Tongue (tissue), 2 donors: ENCODE results near the gene CBX8. TPM values are rescaled to one million over a fixed set of nuclear protein-coding genes. Genes with fewer than 3 reads are reported as not detected.
A peak's percentile ranks its signal among the peaks of the same experiment; 100 is the strongest.

Source experiments
- DNase-seq: peaks from one replicate; pipeline ENCODE4 v3.0.0-alpha.2; 2015
- total RNA-seq: library from RNA; depleted of rRNA; stranded (reverse); fragments of >200 nt; gene quantifications from one replicate; pipeline ENCODE4 v1.2.3, GENCODE V29; 2014

Gene CBX8
- total RNA-seq, 1 donor from 2014 or later, result 6.5 TPM

- DNase-seq, result no peak
Observed at GRCh38 chr17:79804856-79805696, 8.2 kb upstream of the CBX8 start.

DNA sequence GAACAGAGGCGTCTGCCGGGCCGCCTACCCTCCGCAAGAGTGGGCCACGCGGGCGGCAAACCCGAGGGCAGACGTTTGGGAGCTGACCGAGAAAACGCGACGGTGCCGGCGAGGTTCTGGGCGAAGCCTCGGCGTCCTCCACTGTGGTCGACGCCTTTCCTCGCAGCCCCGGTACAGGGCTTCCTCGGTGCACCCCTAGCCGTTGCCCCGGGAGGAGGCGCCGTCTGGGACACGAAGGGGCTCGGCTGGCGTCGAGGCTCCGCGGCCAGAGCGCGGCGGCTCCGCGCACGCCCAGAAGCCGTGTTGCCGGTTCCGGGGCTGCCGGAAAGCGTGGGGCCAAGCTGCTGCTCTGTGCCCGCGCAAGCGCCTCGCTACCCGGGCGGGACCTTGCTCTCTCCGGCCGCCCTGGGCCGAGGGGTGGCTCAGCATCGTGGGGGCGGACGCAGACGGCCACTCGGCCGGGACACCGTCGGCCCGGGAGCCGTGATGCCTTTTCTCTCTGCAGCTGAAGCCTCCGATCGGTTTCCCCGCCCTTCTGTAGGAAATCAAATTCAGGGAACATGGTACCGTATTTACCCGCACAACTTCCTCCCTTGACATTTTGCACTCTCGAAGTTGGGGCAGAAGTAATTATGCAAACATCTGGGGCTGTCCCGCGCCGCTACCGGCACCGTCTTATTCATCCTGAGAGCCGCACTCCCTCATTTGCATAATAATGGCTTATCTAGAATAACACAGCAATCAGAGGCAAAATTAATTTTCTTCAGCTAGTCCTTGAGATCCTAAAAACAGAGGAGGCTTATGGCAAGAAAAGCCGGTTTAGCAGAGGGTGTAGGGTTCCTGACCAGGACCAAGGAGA lies 7.3 kb upstream of the CBX8 start:
- DNase-seq, result no peak

GRCh38 chr17:79803421-79803996 lies 6.6 kb upstream of the CBX8 start:
- no peak for DNase-seq

- DNase-seq, result no peak
Observed at GRCh38 chr17:79802736-79803420, 6.0 kb upstream of the CBX8 start.

- DNase-seq, result no peak
Observed at GRCh38 chr17:79802039-79802735, 5.3 kb upstream of the CBX8 start.

- no peak for DNase-seq
Observed at GRCh38 chr17:79801156-79802038, 4.5 kb upstream of the CBX8 start.

GRCh38 chr17:79800325-79801155 lies 3.7 kb upstream of the CBX8 start:
- peak; percentile 80 for DNase-seq

DNA sequence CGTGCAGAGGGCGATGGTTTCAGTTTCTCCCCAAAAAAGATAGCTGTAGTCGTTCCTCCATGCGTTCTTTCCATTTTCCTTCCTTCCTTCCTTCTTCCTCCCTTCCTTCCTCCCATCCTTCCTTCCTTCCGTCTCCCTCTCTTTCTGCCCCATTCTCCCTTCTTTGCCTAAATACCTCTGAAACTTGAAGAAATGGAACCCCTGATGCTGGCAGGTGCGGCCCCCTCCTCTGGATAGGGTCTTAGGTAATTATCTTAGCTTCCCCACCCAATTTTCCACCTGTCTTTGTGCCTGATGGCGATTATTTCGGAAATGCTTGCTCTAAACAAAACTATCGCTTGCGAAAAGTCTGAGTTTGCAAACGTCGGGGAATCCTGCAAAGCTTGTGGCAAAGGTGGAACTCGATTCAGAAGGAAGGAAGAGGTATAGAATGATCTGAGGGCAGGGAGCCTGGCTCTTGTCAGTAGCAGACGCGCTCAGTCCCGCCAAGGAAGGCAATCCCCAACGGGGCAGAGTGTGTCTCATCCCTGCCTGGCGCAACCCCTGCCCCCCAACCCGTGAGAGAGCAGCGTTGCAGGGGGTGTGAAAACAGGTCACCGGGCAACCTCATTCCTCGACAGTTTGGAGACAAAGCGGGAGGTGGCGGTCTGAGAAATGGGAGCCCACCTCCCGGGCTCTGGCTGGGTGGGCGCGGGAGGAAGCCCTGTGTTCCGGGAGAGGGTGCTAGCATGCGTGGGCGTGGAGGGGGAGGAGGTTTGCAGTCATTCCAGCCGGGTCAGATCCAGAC lies 2.9 kb upstream of the CBX8 start:
- no peak for DNase-seq

GRCh38 chr17:79799174-79799537 lies 2.3 kb upstream of the CBX8 start:
- DNase-seq, result no peak

DNA sequence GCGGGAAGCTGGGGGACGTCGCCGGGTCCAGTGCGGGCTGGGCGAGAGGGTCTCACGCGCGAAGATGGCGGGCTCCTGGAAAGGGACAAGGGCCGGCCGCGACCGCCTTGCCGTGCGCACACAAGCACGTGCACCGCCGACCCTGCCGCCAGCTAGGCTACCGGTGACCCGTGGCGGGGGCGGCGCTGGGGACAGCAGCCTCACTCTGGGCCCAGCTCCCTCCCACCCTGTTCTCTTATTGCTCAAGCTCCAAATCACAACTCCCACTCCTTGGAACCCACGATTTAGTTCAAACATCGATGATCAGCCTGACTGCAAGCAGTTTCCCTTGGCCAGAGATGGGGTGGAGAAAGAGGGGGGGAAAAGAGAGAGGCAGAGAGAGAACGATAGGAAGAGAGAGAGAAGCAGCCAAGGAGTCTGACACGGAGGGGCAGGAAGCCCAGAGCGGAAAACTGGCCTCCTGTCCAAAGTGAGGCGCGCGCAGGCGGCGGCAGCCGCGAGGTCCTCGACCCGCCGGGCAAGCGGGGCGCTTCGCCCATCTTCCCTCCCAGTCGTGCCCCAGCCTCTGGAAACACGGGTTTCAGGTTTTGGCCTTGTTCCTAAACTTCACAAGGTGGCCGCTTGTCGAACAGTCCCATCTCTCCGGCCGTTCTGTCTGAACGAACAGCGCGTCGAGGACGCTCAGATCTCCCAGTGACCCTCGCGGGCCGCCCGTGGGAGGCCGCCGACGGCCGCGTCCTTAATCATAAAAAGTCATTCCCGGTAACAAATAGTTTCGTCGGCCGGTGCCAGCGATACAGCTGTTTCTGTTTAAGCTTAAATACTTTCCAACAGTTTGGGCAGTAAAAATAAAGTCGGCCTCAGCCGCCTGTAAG lies 1.7 kb upstream of the CBX8 start:
- DNase-seq, result peak; percentile 54

DNA sequence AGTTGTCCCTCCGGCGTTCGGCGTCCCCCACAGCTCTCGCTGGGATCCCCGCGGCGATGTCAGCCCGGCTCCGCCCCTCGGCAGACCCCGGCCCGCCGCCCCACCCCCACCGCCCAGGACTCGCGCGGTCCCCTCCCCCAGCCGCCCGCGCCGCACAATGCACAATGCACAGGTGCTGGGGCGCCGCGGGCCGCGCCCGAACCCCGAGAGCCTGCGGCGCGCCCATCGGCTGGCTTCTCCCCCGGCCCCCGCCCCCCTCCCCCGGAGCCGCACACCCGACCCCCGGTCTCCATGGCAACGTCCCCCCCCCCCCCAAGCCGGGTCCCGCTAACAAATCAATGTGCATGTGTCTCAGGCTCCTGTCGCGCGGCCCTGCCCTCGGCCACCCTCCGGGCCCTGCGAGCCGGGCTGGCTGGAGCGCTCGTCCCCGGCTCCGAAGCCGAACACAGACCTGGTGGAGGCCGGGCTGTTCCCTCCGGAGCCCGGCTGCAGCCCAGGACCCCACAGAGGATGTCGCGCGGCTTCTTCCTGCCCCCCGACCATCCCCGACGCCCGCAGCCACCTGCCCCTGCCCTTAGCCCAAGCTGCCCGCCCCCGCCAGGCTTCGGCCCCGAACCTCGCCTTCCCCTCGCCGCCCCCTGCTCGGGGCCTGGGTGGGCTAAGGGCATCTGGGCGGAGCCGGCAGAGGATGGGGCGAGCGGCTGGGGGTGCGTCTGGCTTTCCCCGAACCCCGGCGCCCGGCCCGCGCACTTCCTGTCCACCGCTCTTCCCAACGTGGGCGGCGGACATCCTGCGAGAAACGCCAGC lies 818 bp upstream of the CBX8 start:
- DNase-seq, result peak; percentile 50

- no peak for DNase-seq
Observed at GRCh38 chr17:79796444-79796762, 474 bp downstream of the CBX8 start.

DNA sequence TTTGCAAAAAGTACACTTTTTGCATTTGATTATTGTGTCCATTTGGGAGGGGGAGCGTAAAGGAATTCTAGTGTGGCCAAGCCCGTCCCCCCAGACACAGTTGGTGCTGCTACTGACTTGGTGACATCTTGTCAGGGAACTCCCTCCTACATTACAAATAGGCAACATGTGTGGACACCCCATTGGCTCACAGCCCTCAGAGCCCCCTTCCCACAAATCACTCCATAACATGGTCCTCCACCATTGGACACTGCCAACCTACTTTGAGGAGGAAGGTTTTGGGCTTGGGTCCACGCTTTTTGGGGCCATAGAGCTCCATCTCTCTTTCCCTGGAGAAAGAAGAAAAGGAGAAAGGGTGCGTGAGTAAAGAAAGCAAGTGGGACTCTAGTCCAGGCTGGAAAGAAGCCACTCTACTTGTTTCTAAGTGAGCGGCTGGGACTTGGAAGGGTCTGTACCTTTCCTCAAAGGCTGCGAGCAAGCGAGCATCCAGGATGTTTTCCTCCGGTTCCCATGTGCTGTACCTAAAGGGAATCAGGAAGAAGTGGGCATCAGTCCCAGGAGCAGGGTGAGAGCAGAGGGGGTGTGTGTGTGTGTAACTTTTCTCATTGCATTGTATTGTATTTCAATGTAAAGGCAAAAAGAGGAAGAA lies 958 bp downstream of the CBX8 start:
- DNase-seq, result no peak

DNA sequence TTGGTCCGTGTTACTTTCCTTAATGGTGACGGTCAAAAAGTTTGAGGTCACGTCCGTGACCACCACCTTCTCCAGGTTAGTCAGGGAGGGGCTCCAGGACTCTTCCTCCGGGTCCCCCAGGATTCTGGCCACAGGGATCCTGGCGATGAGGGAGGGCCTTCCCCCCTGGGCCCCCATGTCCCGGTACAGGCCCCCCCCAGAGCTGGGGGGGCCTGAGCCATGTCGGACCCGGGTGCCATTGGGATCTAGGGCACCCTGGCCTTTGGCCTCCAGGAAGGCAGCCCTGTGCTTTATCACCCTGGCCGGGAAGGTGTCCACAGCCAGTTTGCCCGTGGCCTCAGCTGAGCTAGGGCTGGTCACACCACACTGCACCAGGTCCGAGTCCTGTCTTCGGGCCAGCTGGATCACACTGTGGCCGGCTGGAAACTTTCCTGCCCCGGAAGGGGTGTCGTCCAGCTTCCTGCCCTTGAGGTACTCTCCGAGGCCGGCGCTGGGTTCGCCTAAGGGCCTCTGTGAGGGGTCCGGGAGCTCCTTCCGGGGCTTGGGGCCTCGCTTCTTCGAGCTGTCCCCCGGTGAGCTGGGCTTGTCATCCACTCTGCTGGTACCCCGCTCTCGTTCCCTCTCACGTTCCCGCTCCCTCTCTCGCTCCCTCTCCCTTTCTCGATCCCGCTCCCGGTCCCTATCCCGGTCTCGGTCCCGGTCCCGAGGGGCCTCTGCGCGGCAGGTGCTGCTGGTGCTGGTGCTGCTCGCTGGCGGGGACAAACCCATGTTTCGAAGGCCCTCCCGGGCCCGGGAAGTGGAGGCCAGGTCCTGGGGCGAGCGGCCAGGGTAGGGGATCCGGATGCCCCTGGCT lies 2.0 kb downstream of the CBX8 start:
- DNase-seq, result no peak

DNA sequence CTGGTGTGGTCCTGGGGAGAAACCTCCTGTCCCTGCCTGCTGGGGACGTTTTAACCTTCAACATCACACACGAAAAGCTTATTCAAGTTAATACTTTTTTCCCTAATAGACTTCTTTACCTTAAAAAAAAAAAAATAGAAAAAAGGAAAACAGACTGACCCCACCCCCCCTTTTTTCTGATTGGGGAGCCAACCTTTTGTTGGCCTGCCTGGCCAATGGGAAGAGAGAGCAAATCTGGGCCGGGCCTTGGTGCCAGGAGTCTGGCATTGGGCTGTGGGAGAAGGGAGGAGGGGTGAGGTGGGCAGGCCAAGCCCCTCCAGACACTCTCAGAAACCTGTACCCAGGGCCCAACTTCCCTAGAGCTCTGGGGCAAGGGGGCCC lies 3.0 kb downstream of the CBX8 start:
- DNase-seq, result peak; percentile 78
